Thyroid gland (tissue), 4 donors: ENCODE results near the gene DCP2.

Source experiments
- POLR2A ChIP-seq, 2 donors: fragments of 450-650 bp; IDR thresholded peaks; one replicate each; pipeline ENCODE4 v1.6.1; 2017; ENCODE audit warnings: antibody characterized with exemption in 2 of 2, mild to moderate bottlenecking in 2 of 2, moderate library complexity in 1 of 2
- TF ChIP-seq, protein P1 (sequence below), 6 experiments: fragments of 200-600 bp in 3 of 6; fragments of 450-650 bp in 3 of 6; sonication (generic) in 3 of 6; IDR thresholded peaks; one replicate each; pipeline ENCODE4 v1.5.1; 2016 to 2019; ENCODE audit warnings: antibody characterized with exemption in 6 of 6, mild to moderate bottlenecking in 2 of 6, inconsistent platforms in 1 of 6, moderate library complexity in 1 of 6

DNA sequence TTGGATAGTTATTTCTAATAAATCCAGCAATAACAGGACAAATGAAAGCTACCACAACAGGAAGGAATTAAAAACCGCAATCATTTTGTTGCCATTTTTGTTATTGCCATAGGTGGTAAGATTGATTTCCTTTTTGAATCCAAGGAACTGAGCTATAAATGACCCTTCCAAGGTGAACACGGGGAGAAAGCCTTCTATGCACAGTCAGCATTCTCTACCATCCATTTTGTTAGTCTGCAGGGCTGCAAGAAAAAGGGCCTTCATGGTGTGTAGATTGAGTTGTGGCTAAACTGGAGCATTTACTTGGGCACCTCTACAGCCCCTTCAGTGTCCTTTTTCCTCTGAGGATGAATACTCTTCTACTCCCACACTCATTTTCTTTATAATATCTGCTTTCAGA, 35.9 kb upstream of the DCP2 start:
- TF ChIP-seq, protein P1, sequence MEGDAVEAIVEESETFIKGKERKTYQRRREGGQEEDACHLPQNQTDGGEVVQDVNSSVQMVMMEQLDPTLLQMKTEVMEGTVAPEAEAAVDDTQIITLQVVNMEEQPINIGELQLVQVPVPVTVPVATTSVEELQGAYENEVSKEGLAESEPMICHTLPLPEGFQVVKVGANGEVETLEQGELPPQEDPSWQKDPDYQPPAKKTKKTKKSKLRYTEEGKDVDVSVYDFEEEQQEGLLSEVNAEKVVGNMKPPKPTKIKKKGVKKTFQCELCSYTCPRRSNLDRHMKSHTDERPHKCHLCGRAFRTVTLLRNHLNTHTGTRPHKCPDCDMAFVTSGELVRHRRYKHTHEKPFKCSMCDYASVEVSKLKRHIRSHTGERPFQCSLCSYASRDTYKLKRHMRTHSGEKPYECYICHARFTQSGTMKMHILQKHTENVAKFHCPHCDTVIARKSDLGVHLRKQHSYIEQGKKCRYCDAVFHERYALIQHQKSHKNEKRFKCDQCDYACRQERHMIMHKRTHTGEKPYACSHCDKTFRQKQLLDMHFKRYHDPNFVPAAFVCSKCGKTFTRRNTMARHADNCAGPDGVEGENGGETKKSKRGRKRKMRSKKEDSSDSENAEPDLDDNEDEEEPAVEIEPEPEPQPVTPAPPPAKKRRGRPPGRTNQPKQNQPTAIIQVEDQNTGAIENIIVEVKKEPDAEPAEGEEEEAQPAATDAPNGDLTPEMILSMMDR (IDR thresholded peaks at IDR 0.05): no peak
- no peak for TF ChIP-seq POLR2A (IDR thresholded peaks at IDR 0.05)
